Bronchial epithelial cell (primary cell): ENCODE results near the gene KCNK2. TPM values are rescaled to one million over a fixed set of nuclear protein-coding genes. Genes with fewer than 3 reads are reported as not detected.

Source experiments
- DNase-seq: peaks from one replicate; pipeline ENCODE4 v3.0.0-alpha.2; 2010; ENCODE audit warnings: low read depth
- FAIRE-seq: peaks from 2 replicates; lab custom pipeline; 2011; peaks lifted over from hg19 to GRCh38; lab: Jason Lieb, UNC
- H3K27me3 ChIP-seq: 2 replicates; pipeline ENCODE4 v1.5.1; 2011; ENCODE audit warnings: low read length; ENCODE audit not compliant: control insufficient read depth, insufficient read depth
- H3K36me3 ChIP-seq: 2 replicates; pipeline ENCODE4 v1.5.1; 2011; ENCODE audit warnings: low read length; ENCODE audit not compliant: control insufficient read depth, insufficient read depth
- H3K4me3 ChIP-seq: 2 replicates; pipeline ENCODE4 v1.5.1; 2011; ENCODE audit warnings: mild to moderate bottlenecking, low read depth, low read length, control low read depth
- CTCF ChIP-seq: IDR thresholded peaks from 2 replicates; pipeline ENCODE4 v1.5.1; 2011; ENCODE audit warnings: mild to moderate bottlenecking, moderate library complexity, low read length, control low read depth, inconsistent platforms; ENCODE audit not compliant: insufficient read depth, severe bottlenecking
- total RNA-seq: library from RNA; depleted of rRNA; stranded (reverse); fragments of >200 nt; gene quantifications from 2 replicates; pipeline ENCODE4 v1.2.1, GENCODE V29; 2014

Gene KCNK2
- total RNA-seq, 1 donor from 2014 or later: 1.3 TPM

GRCh38 chr1:215185067-215185620, 102.6 kb downstream of the KCNK2 start:
- TF ChIP-seq CTCF: no peak
- H3K27me3 ChIP-seq: no peaks in the 10 kb centered on the region
- H3K36me3 ChIP-seq: no peaks in the 10 kb centered on the region
- DNase-seq: no peak
- H3K4me3 ChIP-seq: no peak overlapping the region
- no peak for FAIRE-seq

- peak; percentile 11 for DNase-seq
- Histone ChIP-seq H3K27me3 (no peaks in the 10 kb centered on the region), H3K4me3 (no peak overlapping the region), H3K36me3 (no peaks in the 10 kb centered on the region)
- FAIRE-seq: no peak
- TF ChIP-seq CTCF: no peak
Measured at GRCh38 chr1:215188302-215188950, 105.9 kb downstream of the KCNK2 start.

- Histone ChIP-seq H3K36me3 (no peaks in the 10 kb centered on the region), H3K27me3 (no peaks in the 10 kb centered on the region), H3K4me3 (no peak overlapping the region)
- no peak for DNase-seq
- FAIRE-seq: no peak
- TF ChIP-seq CTCF: no peak
Measured at GRCh38 chr1:215192306-215192705, 109.8 kb downstream of the KCNK2 start.

- TF ChIP-seq CTCF: no peak
- Histone ChIP-seq H3K27me3 (no peaks in the 10 kb centered on the region), H3K4me3 (no peak overlapping the region), H3K36me3 (no peaks in the 10 kb centered on the region)
- no peak for DNase-seq
- FAIRE-seq: no peak
Measured at GRCh38 chr1:215198021-215198420, 115.5 kb downstream of the KCNK2 start.

GRCh38 chr1:215200121-215200520, 117.6 kb downstream of the KCNK2 start:
- no peak for FAIRE-seq
- no peak for TF ChIP-seq CTCF
- DNase-seq: no peak
- H3K36me3 ChIP-seq: no peaks in the 10 kb centered on the region
- no peaks in the 10 kb centered on the region for H3K27me3 ChIP-seq
- no peak overlapping the region for H3K4me3 ChIP-seq
